Measurements from ENCODE around the gene PLA2G4A. TPM values are rescaled to one million over a fixed set of nuclear protein-coding genes. Genes with fewer than 3 reads are reported as not detected.

The PLA2G4A gene
- total RNA-seq, 4 donors from 2014 or later: 7.9 to 13.4 (median 9.5) TPM

GRCh38 chr1:186842547-186842946 is 13.8 kb downstream of the PLA2G4A start:
- TF ChIP-seq, protein P1, sequence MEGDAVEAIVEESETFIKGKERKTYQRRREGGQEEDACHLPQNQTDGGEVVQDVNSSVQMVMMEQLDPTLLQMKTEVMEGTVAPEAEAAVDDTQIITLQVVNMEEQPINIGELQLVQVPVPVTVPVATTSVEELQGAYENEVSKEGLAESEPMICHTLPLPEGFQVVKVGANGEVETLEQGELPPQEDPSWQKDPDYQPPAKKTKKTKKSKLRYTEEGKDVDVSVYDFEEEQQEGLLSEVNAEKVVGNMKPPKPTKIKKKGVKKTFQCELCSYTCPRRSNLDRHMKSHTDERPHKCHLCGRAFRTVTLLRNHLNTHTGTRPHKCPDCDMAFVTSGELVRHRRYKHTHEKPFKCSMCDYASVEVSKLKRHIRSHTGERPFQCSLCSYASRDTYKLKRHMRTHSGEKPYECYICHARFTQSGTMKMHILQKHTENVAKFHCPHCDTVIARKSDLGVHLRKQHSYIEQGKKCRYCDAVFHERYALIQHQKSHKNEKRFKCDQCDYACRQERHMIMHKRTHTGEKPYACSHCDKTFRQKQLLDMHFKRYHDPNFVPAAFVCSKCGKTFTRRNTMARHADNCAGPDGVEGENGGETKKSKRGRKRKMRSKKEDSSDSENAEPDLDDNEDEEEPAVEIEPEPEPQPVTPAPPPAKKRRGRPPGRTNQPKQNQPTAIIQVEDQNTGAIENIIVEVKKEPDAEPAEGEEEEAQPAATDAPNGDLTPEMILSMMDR (IDR thresholded peaks at IDR 0.05; ENCODE audit: low read depth): no peak

DNA sequence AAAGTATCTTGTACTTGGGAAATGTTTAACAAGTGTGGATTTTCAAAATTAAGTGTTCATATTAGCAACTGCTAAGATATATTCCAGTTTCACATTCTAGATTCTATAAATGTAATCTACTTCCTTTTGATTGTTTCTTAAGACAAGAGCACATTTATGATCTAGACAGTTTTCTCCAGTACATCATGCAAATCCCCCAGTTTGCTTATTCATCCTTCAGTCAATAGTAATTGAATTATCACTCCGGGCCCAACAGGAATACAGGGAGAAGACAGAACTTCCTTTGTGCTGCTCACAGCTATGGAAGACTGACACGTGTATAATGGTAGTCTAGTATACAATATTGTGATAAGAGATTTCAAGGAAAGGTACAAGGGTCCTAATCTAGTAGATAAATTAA is 14.5 kb downstream of the PLA2G4A start:
- TF ChIP-seq, protein P1 (IDR thresholded peaks at IDR 0.05; ENCODE audit: low read depth): no peak

- TF ChIP-seq, protein P1 (IDR thresholded peaks at IDR 0.05; ENCODE audit: low read depth): no peak
Observed at GRCh38 chr1:186843931-186844330, 15.2 kb downstream of the PLA2G4A start.

- TF ChIP-seq, protein P1 (IDR thresholded peaks at IDR 0.05; ENCODE audit: low read depth): no peak
Observed at GRCh38 chr1:186845576-186846210, 16.9 kb downstream of the PLA2G4A start.

DNA sequence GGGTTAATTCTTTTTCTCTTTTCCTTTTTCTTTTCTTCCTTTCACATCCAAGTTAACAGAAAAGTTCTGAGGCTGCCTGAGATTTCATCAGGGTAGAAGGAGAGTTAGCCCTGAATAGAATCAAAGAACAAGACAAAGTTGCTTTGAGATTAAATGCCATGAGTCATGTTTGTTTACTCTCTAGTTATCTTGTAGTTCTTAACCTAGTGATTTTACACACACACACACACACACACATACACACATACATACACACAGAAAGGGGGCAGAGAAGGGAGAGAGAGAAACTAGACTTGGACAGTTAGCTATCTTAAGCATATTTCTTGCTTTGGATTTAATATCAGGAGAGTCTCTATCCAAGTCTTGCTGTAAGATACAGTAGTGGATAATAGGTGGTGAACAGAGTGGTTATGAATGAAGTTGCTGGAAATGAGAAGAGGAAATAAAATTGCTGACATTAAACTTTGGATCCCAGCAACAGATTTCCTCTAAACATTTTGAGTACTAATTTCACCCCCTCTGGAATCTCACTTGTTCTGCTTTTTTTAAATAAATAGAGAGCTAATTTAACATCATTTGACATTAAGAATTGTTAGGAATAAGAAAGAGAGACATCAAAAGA is 19.9 kb downstream of the PLA2G4A start:
- TF ChIP-seq, protein P1 (IDR thresholded peaks at IDR 0.05; ENCODE audit: low read depth): no peak

- TF ChIP-seq, protein P1 (IDR thresholded peaks at IDR 0.05; ENCODE audit: low read depth): no peak
Observed at GRCh38 chr1:186849271-186849671, 20.5 kb downstream of the PLA2G4A start.

- TF ChIP-seq, protein P1 (IDR thresholded peaks at IDR 0.05; ENCODE audit: low read depth): no peak
Observed at GRCh38 chr1:186849826-186850225, 21.1 kb downstream of the PLA2G4A start.
